ENCODE data around the gene HNRNPC.
A peak's percentile ranks its signal among the peaks of the same experiment; 100 is the strongest.
"Not testable (repeated sequence)": the region's sequence is repeated elsewhere in the genome, so short reads cannot be mapped to it uniquely, and the experiment has no call there.

The HNRNPC gene

GRCh38 chr14:21308479-21309237, 39.4 kb upstream of the HNRNPC start:
- Histone ChIP-seq H3K36me3 (ENCODE audit: low read length) (no peaks in the 10 kb centered on the region), H3K27ac (ENCODE audit: low read depth, low read length) (no peak overlapping the region; the same call in 1 of the 2 replicates)

DNA sequence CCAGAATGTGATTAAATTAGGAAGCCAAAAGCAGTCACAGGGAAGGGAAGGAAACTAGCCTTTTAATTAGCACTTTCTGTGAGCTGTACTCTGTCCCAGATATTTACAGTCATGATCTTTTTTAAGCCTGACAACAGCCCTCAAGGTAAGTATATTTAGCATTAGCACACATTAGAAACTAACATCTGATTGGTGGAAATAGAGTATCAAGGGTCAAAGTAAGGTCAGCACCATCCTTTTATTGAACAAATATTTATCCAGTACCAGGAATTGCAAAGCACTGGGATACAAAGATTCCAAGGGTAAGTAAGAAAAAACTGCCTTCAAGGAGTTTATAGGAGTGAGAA, 38.9 kb upstream of the HNRNPC start:
- no peaks in the 10 kb centered on the region for H3K36me3 ChIP-seq (ENCODE audit: low read length)
- H3K9me2 ChIP-seq (replicated peaks; ENCODE audit: insufficient read depth, low read length), result no peaks in the 10 kb centered on the region
- H3K27ac ChIP-seq (ENCODE audit: low read depth, low read length), result no peak overlapping the region
- no peaks in the 10 kb centered on the region for H4K20me1 ChIP-seq (ENCODE audit: low read depth, low read length)
- H3K9me3 ChIP-seq (ENCODE audit: insufficient read depth, low read length), result no peaks in the 10 kb centered on the region
- H3K27me3 ChIP-seq (ENCODE audit: low read length), result no peaks in the 10 kb centered on the region; the same call in 1 of the 2 replicates
- TF ChIP-seq, protein P1, sequence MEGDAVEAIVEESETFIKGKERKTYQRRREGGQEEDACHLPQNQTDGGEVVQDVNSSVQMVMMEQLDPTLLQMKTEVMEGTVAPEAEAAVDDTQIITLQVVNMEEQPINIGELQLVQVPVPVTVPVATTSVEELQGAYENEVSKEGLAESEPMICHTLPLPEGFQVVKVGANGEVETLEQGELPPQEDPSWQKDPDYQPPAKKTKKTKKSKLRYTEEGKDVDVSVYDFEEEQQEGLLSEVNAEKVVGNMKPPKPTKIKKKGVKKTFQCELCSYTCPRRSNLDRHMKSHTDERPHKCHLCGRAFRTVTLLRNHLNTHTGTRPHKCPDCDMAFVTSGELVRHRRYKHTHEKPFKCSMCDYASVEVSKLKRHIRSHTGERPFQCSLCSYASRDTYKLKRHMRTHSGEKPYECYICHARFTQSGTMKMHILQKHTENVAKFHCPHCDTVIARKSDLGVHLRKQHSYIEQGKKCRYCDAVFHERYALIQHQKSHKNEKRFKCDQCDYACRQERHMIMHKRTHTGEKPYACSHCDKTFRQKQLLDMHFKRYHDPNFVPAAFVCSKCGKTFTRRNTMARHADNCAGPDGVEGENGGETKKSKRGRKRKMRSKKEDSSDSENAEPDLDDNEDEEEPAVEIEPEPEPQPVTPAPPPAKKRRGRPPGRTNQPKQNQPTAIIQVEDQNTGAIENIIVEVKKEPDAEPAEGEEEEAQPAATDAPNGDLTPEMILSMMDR (IDR thresholded peaks at IDR 0.05; ENCODE audit: insufficient read depth, low read length, poor library complexity, severe bottlenecking), result no peak
- no peak for TF ChIP-seq EZH2phosphoT487 (conservative IDR thresholded peaks at IDR 0.05; ENCODE audit: low read length)
- peaks cover 21% of the 10 kb centered on the region; the same call in 1 of the 2 replicates for H3F3A ChIP-seq (ENCODE audit: insufficient read depth)
- H3K79me2 ChIP-seq (ENCODE audit: insufficient read depth, low read length), result no peaks in the 10 kb centered on the region
- H3K4me2 ChIP-seq (ENCODE audit: low read depth, low read length, poor library complexity, severe bottlenecking), result peak overlapping the region; percentile 61
- peak overlapping the region; percentile 40 for H3K9ac ChIP-seq (ENCODE audit: low read length)
- H2AFZ ChIP-seq (ENCODE audit: low read depth, low read length, severe bottlenecking), result peak overlapping the region; percentile 91
- peak overlapping the region; percentile 47 for H3K4me3 ChIP-seq (ENCODE audit: insufficient read depth, low read length, poor library complexity, severe bottlenecking)

More at GRCh38 chr14:21308479-21309237, 39.4 kb upstream of the HNRNPC start:
- H3K4me3 ChIP-seq (ENCODE audit: insufficient read depth, low read length, poor library complexity, severe bottlenecking), result peak overlapping the region; percentile 47
- H3K79me2 ChIP-seq (ENCODE audit: insufficient read depth, low read length), result no peaks in the 10 kb centered on the region
- peak overlapping the region; percentile 61 for H3K4me2 ChIP-seq (ENCODE audit: low read depth, low read length, poor library complexity, severe bottlenecking)
- no peaks in the 10 kb centered on the region for H4K20me1 ChIP-seq (ENCODE audit: low read depth, low read length)
- no peaks in the 10 kb centered on the region for H3K9me2 ChIP-seq (replicated peaks; ENCODE audit: insufficient read depth, low read length)
- no peaks in the 10 kb centered on the region; the same call in 1 of the 2 replicates for H3K27me3 ChIP-seq (ENCODE audit: low read length)
- no peak for TF ChIP-seq EZH2phosphoT487 (conservative IDR thresholded peaks at IDR 0.05; ENCODE audit: low read length)
- TF ChIP-seq, protein P1 (IDR thresholded peaks at IDR 0.05; ENCODE audit: insufficient read depth, low read length, poor library complexity, severe bottlenecking), result no peak
- no peaks in the 10 kb centered on the region for H3K9me3 ChIP-seq (ENCODE audit: insufficient read depth, low read length)
- H3F3A ChIP-seq (ENCODE audit: insufficient read depth), result peaks cover 21% of the 10 kb centered on the region; the same call in 1 of the 2 replicates
- H2AFZ ChIP-seq (ENCODE audit: low read depth, low read length, severe bottlenecking), result peak overlapping the region; percentile 91
- H3K9ac ChIP-seq (ENCODE audit: low read length), result peak overlapping the region; percentile 52

DNA sequence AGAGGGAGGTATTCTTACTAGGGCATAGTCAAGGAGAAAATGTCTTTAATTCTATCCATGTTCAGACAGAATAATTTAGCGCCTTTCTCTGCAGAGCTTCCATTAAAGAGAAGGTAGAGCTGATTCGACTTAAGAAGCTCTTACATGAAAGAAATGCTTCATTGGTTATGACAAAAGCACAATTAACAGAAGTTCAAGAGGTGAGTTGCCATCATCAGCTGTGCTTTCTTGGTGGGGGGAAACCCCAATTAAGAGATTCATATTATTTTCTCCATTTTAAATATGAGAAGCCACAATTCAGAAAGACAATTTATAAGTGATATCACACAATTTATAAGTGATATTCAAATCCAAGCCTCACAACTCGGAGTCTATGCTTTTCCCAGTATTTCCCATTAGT, 38.4 kb upstream of the HNRNPC start:
- Histone ChIP-seq H3K9me3 (ENCODE audit: insufficient read depth, low read length) (no peaks in the 10 kb centered on the region), H3K9ac (ENCODE audit: low read length) (no peak overlapping the region), H3K4me3 (ENCODE audit: insufficient read depth, low read length, poor library complexity, severe bottlenecking) (no peak overlapping the region), H2AFZ (ENCODE audit: low read depth, low read length, severe bottlenecking) (no peak overlapping the region), H4K20me1 (ENCODE audit: low read depth, low read length) (no peaks in the 10 kb centered on the region), H3K27ac (ENCODE audit: low read depth, low read length) (no peak overlapping the region), H3K79me2 (ENCODE audit: insufficient read depth, low read length) (no peaks in the 10 kb centered on the region), H3K27me3 (ENCODE audit: low read length) (no peaks in the 10 kb centered on the region; the same call in 1 of the 2 replicates), H3K36me3 (ENCODE audit: low read length) (no peaks in the 10 kb centered on the region), H3K4me2 (ENCODE audit: low read depth, low read length, poor library complexity, severe bottlenecking) (peak overlapping the region; percentile 61), H3F3A (ENCODE audit: insufficient read depth) (peaks cover 21% of the 10 kb centered on the region; the same call in 1 of the 2 replicates), H3K9me2 (replicated peaks; ENCODE audit: insufficient read depth, low read length) (no peaks in the 10 kb centered on the region)
- TF ChIP-seq, protein P1 (IDR thresholded peaks at IDR 0.05; ENCODE audit: insufficient read depth, low read length, poor library complexity, severe bottlenecking), result no peak
- TF ChIP-seq EZH2phosphoT487 (conservative IDR thresholded peaks at IDR 0.05; ENCODE audit: low read length), result no peak

- H3F3A ChIP-seq (ENCODE audit: insufficient read depth); H4K20me1 ChIP-seq (ENCODE audit: low read depth, low read length); H3K79me2 ChIP-seq (ENCODE audit: insufficient read depth, low read length); H3K9me2 ChIP-seq (replicated peaks; ENCODE audit: insufficient read depth, low read length); H3K4me3 ChIP-seq (ENCODE audit: insufficient read depth, low read length, poor library complexity, severe bottlenecking); H3K27ac ChIP-seq (ENCODE audit: low read depth, low read length); H3K9me3 ChIP-seq (ENCODE audit: insufficient read depth, low read length); H3K36me3 ChIP-seq (ENCODE audit: low read length); H3K4me2 ChIP-seq (ENCODE audit: low read depth, low read length, poor library complexity, severe bottlenecking); H3K9ac ChIP-seq (ENCODE audit: low read length); H2AFZ ChIP-seq (ENCODE audit: low read depth, low read length, severe bottlenecking); H3K27me3 ChIP-seq (ENCODE audit: low read length): not testable (repeated sequence)
Measured at GRCh38 chr14:21302836-21303140, 33.5 kb upstream of the HNRNPC start.

Measured in SU-DHL-6 (cell line).